T-cell (primary cell): ENCODE measurements around the gene SYK. TPM values are rescaled to one million over a fixed set of nuclear protein-coding genes. Genes with fewer than 3 reads are reported as not detected.

Source experiments
- ATAC-seq, 4 experiments: fragments of 200-7000 bp in 3 of 4; fragments of 150-1000 bp in 1 of 4; cut with Tn5 transposase; replicated peaks in 1 of 4; 1 replicate in 3 of 4; 2 replicates in 1 of 4; pipeline ENCODE4 v1.10.0; 2021; ENCODE audit warnings: moderate library complexity in 3 of 4, mild to moderate bottlenecking in 2 of 4, moderate number of reproducible peaks in 1 of 4
- CTCF ChIA-PET, 2 donors: fragments of 300-600 bp; sonication (Branson Sonifier 250); formaldehyde crosslinking; loops; one replicate each; lab custom pipeline; 2022; ENCODE audit warnings: antibody characterized with exemption in 2 of 2; lab: Charles Lee
- POLR2A ChIA-PET, 2 donors: fragments of 300-600 bp; sonication (Branson Sonifier 250); formaldehyde crosslinking; loops; one replicate each; lab custom pipeline; 2022; ENCODE audit warnings: antibody characterized with exemption in 2 of 2; lab: Charles Lee
- DNase-seq, 35 experiments: peaks; one replicate each; pipeline versions ENCODE4 v3.0.0 to v3.0.0-alpha.2; 2013 to 2023
- H3K27ac ChIP-seq: one replicate; pipeline ENCODE4 v1.5.1; 2013; ENCODE audit warnings: low read length
- H3K27me3 ChIP-seq, 2 experiments: replicated peaks in 1 of 2; 1 replicate in 1 of 2; 2 replicates in 1 of 2; pipeline versions ENCODE4 v1.6.1 to v1.7.0; 2013; ENCODE audit warnings: low read length in 1 of 2, mixed read lengths in 1 of 2; ENCODE audit not compliant: control insufficient read depth in 2 of 2, insufficient read depth in 2 of 2; ENCODE audit errors: extremely low read depth in 1 of 2
- H3K36me3 ChIP-seq, 2 donors: 1 replicate in 1 of 2; 2 replicates in 1 of 2; pipeline versions ENCODE4 v1.6.1 to v1.7.0; 2013; ENCODE audit warnings: low read length in 1 of 2; ENCODE audit not compliant: control insufficient read depth in 2 of 2, insufficient read depth in 1 of 2; ENCODE audit errors: extremely low read depth in 1 of 2
- H3K4me1 ChIP-seq, 2 experiments: 1 replicate in 1 of 2; 2 replicates in 1 of 2; pipeline versions ENCODE4 v1.6.1 to v1.7.0; 2013; ENCODE audit warnings: low read length in 2 of 2, mixed read lengths in 1 of 2; ENCODE audit not compliant: insufficient read depth in 2 of 2, control insufficient read depth in 1 of 2; ENCODE audit errors: extremely low read depth in 1 of 2
- H3K4me3 ChIP-seq, 2 donors: 1 replicate in 1 of 2; 2 replicates in 1 of 2; pipeline versions ENCODE4 v1.5.1 to v1.7.0; 2013; ENCODE audit warnings: mild to moderate bottlenecking in 2 of 2, low read length in 1 of 2, moderate library complexity in 1 of 2; ENCODE audit not compliant: control insufficient read depth in 1 of 2; ENCODE audit errors: extremely low read depth in 1 of 2
- H3K9me3 ChIP-seq: 2 replicates; pipeline ENCODE4 v1.7.0; 2013
- H3K27ac Mint-ChIP-seq, 2 donors: one replicate each; pipeline ENCODE4 v1.8.0; 2020 to 2021; ENCODE audit warnings: mild to moderate bottlenecking in 2 of 2, mixed read lengths in 2 of 2
- H3K27me3 Mint-ChIP-seq, 2 donors: one replicate each; pipeline ENCODE4 v1.8.0; 2021 to 2022; ENCODE audit warnings: mixed read lengths in 2 of 2
- H3K36me3 Mint-ChIP-seq: one replicate; pipeline ENCODE4 v1.8.0; 2021; ENCODE audit warnings: mixed read lengths
- H3K4me1 Mint-ChIP-seq, 3 donors: one replicate each; pipeline ENCODE4 v1.8.0; 2020 to 2022; ENCODE audit warnings: mixed read lengths in 3 of 3, mild to moderate bottlenecking in 1 of 3
- H3K4me3 Mint-ChIP-seq, 3 donors: one replicate each; pipeline ENCODE4 v1.8.0; 2020 to 2022; ENCODE audit warnings: mild to moderate bottlenecking in 3 of 3, mixed read lengths in 3 of 3, moderate library complexity in 3 of 3
- H3K9me3 Mint-ChIP-seq, 3 donors: one replicate each; pipeline ENCODE4 v1.8.0; 2020 to 2022; ENCODE audit warnings: mixed read lengths in 3 of 3
- WGBS: methylation state at CpG from one replicate; pipeline ENCODE4 v1.1.5; 2013; ENCODE audit warnings: missing lambda C conversion rate; ENCODE audit not compliant: insufficient coverage; 5-methylcytosine and 5-hydroxymethylcytosine counted together
- total RNA-seq, 35 experiments: library from RNA in 6 of 35; stranded (reverse) in 6 of 35; fragments of 120-200 nt in 1 of 35; gene quantifications; one replicate each; pipeline versions ENCODE4 v1.2.1 to v1.2.4 and lab custom pipeline; 2013 to 2026

The SYK gene
- total RNA-seq, 5 donors from 2014 or later (not counting 1 experiment from before 2014, with no cell fraction given), result 1.0 to 10.7 (median 3.9) TPM

- Histone ChIP-seq H3K9me3 (no peaks in the 10 kb centered on the region), H3K4me3 (no peak overlapping the region), H3K36me3 (no peaks in the 10 kb centered on the region), H3K27me3 (peaks cover 0 to 14% of the 10 kb centered on the region in 2 experiments), H3K4me1 (no peaks in the 10 kb centered on the region), H3K27ac (no peak overlapping the region)
- POLR2A ChIA-PET, result interaction anchor here in 1 of 2 donors (0.6 kb wide), 1 partner anchor 652 kb away, joined by 4 read pairs; no protein-coding TSS in a partner anchor
- peaks cover 0 to 3% (median 0%) of the 10 kb centered on the region in 3 donors for H3K4me1 Mint-ChIP-seq
- CTCF ChIA-PET, result interaction anchor here in 1 of 2 donors (0.6 kb wide), 1 partner anchor 56 kb away, joined by 3 read pairs; no protein-coding TSS in a partner anchor
- ATAC-seq (no peak), DNase-seq (no peak)
- WGBS, result no CpG with 5 or more reads among the region's 2 CpGs
- H3K36me3 Mint-ChIP-seq, result no peaks in the 10 kb centered on the region
- peak overlapping the region in 1 of 2 donors; percentile 51 for H3K27ac Mint-ChIP-seq
- H3K9me3 Mint-ChIP-seq, result peaks cover under 1 to 11% (median 9%) of the 10 kb centered on the region in 3 donors
- peaks cover 9 to 27% of the 10 kb centered on the region in 2 donors for H3K27me3 Mint-ChIP-seq
- no peak overlapping the region for H3K4me3 Mint-ChIP-seq
These were observed 31.4 kb upstream of the SYK start for GRCh38 chr9:90770182-90770738.

GRCh38 chr9:90770927-90771326, 30.7 kb upstream of the SYK start:
- WGBS, result 80% methylated on average over 1 of the region's 3 CpGs
- Histone ChIP-seq H3K9me3 (no peaks in the 10 kb centered on the region), H3K27ac (no peak overlapping the region), H3K4me3 (no peak overlapping the region), H3K4me1 (no peaks in the 10 kb centered on the region), H3K27me3 (peaks cover 0 to 14% of the 10 kb centered on the region in 2 experiments), H3K36me3 (no peaks in the 10 kb centered on the region)
- Mint-ChIP-seq H3K36me3 (no peaks in the 10 kb centered on the region), H3K9me3 (peaks cover 0 to 11% (median 9%) of the 10 kb centered on the region in 3 donors), H3K4me3 (no peak overlapping the region), H3K27me3 (peaks cover 6 to 27% of the 10 kb centered on the region in 2 donors), H3K4me1 (peaks cover 0 to 3% (median 0%) of the 10 kb centered on the region in 3 donors), H3K27ac (no peak overlapping the region)
- DNase-seq (no peak), ATAC-seq (no peak)
- ChIA-PET POLR2A (interaction anchor here in 1 of 2 donors (0.6 kb wide), 1 partner anchor 651 kb away, joined by 4 read pairs; no protein-coding TSS in a partner anchor), CTCF (no interaction called here)

DNA sequence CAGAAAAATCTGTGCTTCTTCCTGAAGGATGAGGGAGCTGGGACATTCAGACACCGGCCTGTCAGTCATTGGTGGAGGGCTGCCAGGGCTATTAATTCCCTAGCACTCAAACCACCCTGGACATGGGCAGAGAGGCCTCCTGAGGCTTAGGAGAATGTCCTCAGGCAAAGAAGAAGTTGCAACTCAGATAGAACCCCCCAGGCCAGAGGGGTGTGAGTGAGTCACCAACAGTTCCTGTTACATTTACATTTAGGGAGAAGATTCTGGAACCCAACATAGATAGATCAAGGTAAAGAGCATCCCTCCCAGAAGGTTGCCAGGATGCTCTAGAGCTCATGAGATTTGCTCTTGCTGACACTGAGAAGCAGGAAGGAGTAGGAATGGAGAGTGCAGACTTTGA, 29.2 kb upstream of the SYK start:
- Mint-ChIP-seq H3K9me3 (peaks cover 0 to 5% (median 5%) of the 10 kb centered on the region in 3 donors), H3K27me3 (peaks cover 6 to 27% of the 10 kb centered on the region in 2 donors), H3K27ac (no peak overlapping the region), H3K4me3 (no peak overlapping the region), H3K36me3 (no peaks in the 10 kb centered on the region), H3K4me1 (peaks cover 0 to 3% (median 0%) of the 10 kb centered on the region in 3 donors)
- no peaks in the 10 kb centered on the region for H3K4me1 ChIP-seq
- ChIA-PET CTCF (no interaction called here), POLR2A (no interaction called here)
- no CpG with 5 or more reads among the region's 1 CpG for WGBS
- no peak for ATAC-seq
- no peaks in the 10 kb centered on the region for H3K9me3 ChIP-seq
- H3K27me3 ChIP-seq, result peaks cover 0 to 14% of the 10 kb centered on the region in 2 experiments
- H3K27ac ChIP-seq, result no peak overlapping the region
- no peak overlapping the region for H3K4me3 ChIP-seq
- DNase-seq, result no peak
- H3K36me3 ChIP-seq, result no peaks in the 10 kb centered on the region

GRCh38 chr9:90773617-90774016, 28.0 kb upstream of the SYK start:
- Mint-ChIP-seq H3K27ac (no peak overlapping the region), H3K36me3 (no peaks in the 10 kb centered on the region), H3K9me3 (no peaks in the 10 kb centered on the region), H3K4me3 (no peak overlapping the region), H3K27me3 (peaks cover 6 to 22% of the 10 kb centered on the region in 2 donors), H3K4me1 (peaks cover 0 to 3% (median 0%) of the 10 kb centered on the region in 3 donors)
- Histone ChIP-seq H3K4me3 (no peak overlapping the region), H3K36me3 (no peaks in the 10 kb centered on the region), H3K27ac (no peak overlapping the region), H3K27me3 (peaks cover 0 to 14% of the 10 kb centered on the region in 2 experiments), H3K9me3 (no peaks in the 10 kb centered on the region), H3K4me1 (no peaks in the 10 kb centered on the region)
- no CpG with 5 or more reads among the region's 1 CpG for WGBS
- ChIA-PET CTCF (no interaction called here), POLR2A (no interaction called here)
- ATAC-seq, result no peak
- DNase-seq, result no peak

- DNase-seq (no peak), ATAC-seq (no peak)
- Histone ChIP-seq H3K9me3 (no peaks in the 10 kb centered on the region), H3K36me3 (no peaks in the 10 kb centered on the region), H3K27ac (no peak overlapping the region), H3K27me3 (peaks cover 0 to 16% of the 10 kb centered on the region in 2 experiments), H3K4me1 (no peaks in the 10 kb centered on the region), H3K4me3 (no peak overlapping the region)
- ChIA-PET POLR2A (no interaction called here), CTCF (no interaction called here)
- Mint-ChIP-seq H3K27ac (no peak overlapping the region), H3K36me3 (no peaks in the 10 kb centered on the region), H3K9me3 (no peaks in the 10 kb centered on the region), H3K4me1 (peaks cover 0 to 3% (median 0%) of the 10 kb centered on the region in 3 donors), H3K27me3 (peaks cover 6 to 22% of the 10 kb centered on the region in 2 donors), H3K4me3 (no peak overlapping the region)
- no CpG with 5 or more reads among the region's 3 CpGs for WGBS
These were observed 27.5 kb upstream of the SYK start for GRCh38 chr9:90774071-90774470.

- no peak overlapping the region for H3K27ac Mint-ChIP-seq
- H3K27me3 Mint-ChIP-seq, result peaks cover 6 to 18% of the 10 kb centered on the region in 2 donors
- ATAC-seq, result no peak
- no peak overlapping the region for H3K4me3 Mint-ChIP-seq
- 40% methylated on average over 2 of the region's 3 CpGs for WGBS
- no peaks in the 10 kb centered on the region for H3K9me3 ChIP-seq
- H3K36me3 ChIP-seq, result no peaks in the 10 kb centered on the region
- no peaks in the 10 kb centered on the region for H3K4me1 ChIP-seq
- ChIA-PET CTCF (no interaction called here), POLR2A (no interaction called here)
- no peaks in the 10 kb centered on the region for H3K9me3 Mint-ChIP-seq
- peaks cover 0 to 16% of the 10 kb centered on the region in 2 experiments for H3K27me3 ChIP-seq
- DNase-seq, result peak in 1 of 35 experiments; percentile 26
- H3K4me1 Mint-ChIP-seq, result peaks cover 0 to 3% (median 0%) of the 10 kb centered on the region in 3 donors
- H3K4me3 ChIP-seq, result no peak overlapping the region
- H3K36me3 Mint-ChIP-seq, result no peaks in the 10 kb centered on the region
- no peak overlapping the region for H3K27ac ChIP-seq
These were observed 26.9 kb upstream of the SYK start for GRCh38 chr9:90774682-90775081.
